T-helper 1 cell (primary cell): ENCODE measurements around the gene SPRR5.

Experiments used
- DNase-seq, 5 donors: peaks; one replicate each; pipeline ENCODE4 v3.0.0-alpha.2; 2012 to 2020

SPRR5 gene

GRCh38 chr1:152951711-152952110 is 4.7 kb downstream of the SPRR5 start:
- DNase-seq, result no peak

GRCh38 chr1:152953761-152954160 is 6.8 kb downstream of the SPRR5 start:
- DNase-seq, result no peak

- DNase-seq, result no peak
Measured at GRCh38 chr1:152954436-152954835, 7.4 kb downstream of the SPRR5 start.

GRCh38 chr1:152957561-152957960 is 10.6 kb downstream of the SPRR5 start:
- DNase-seq, result no peak

- DNase-seq, result no peak
Measured at GRCh38 chr1:152959273-152959672, 12.3 kb downstream of the SPRR5 start.

- DNase-seq, result no peak
Measured at GRCh38 chr1:152959801-152960451, 12.9 kb downstream of the SPRR5 start.

- no peak for DNase-seq
Measured at GRCh38 chr1:152960452-152961044, 13.5 kb downstream of the SPRR5 start.

GRCh38 chr1:152961226-152961891 is 14.4 kb downstream of the SPRR5 start:
- DNase-seq, result no peak

GRCh38 chr1:152962876-152963415 is 15.9 kb downstream of the SPRR5 start:
- DNase-seq, result no peak

GRCh38 chr1:152964536-152964935 is 17.5 kb downstream of the SPRR5 start:
- DNase-seq, result no peak

- no peak for DNase-seq
Measured at GRCh38 chr1:152965853-152966252, 18.8 kb downstream of the SPRR5 start.

- DNase-seq, result peak in 1 of 5 donors; percentile 12
Measured at GRCh38 chr1:152967201-152967600, 20.2 kb downstream of the SPRR5 start.

GRCh38 chr1:152968248-152968647 is 21.2 kb downstream of the SPRR5 start:
- DNase-seq, result peak in 1 of 5 donors; percentile 9

GRCh38 chr1:152969036-152969435 is 22.0 kb downstream of the SPRR5 start:
- DNase-seq, result no peak

GRCh38 chr1:152970495-152970894 is 23.5 kb downstream of the SPRR5 start, which contains the start of gene SPRR4:
TSS of gene SPRR4 (plus strand) at chr1:152970648. CDS start at chr1:152971891, 1,243 bp downstream.
- DNase-seq, result no peak

- no peak for DNase-seq
Measured at GRCh38 chr1:152972196-152972886, 25.3 kb downstream of the SPRR5 start.

GRCh38 chr1:152976688-152977087 is 29.7 kb downstream of the SPRR5 start:
- no peak for DNase-seq

- no peak for DNase-seq
Measured at GRCh38 chr1:152977614-152978013, 30.6 kb downstream of the SPRR5 start.

- no peak for DNase-seq
Measured at GRCh38 chr1:152980676-152981075, 33.7 kb downstream of the SPRR5 start.

- DNase-seq, result no peak
Measured at GRCh38 chr1:152981146-152981871, 34.3 kb downstream of the SPRR5 start.

- no peak for DNase-seq
Measured at GRCh38 chr1:152982076-152982475, 35.1 kb downstream of the SPRR5 start.

- no peak for DNase-seq
Measured at GRCh38 chr1:152983234-152983633, 36.2 kb downstream of the SPRR5 start.
